GM23338 (cell line): ENCODE data around the gene PYGB.

ENCODE experiments used
- CREB1 ChIP-seq: fragments of 250-450 bp; sonication (Bioruptor Pico); IDR thresholded peaks from 2 replicates; pipeline ENCODE4 v1.5.0; 2020; ENCODE audit warnings: low read depth, mild to moderate bottlenecking, moderate library complexity
- CTCF ChIP-seq, 2 experiments: fragments of 200-600 bp in 1 of 2; sonication (generic) in 1 of 2; conservative IDR thresholded peaks; 2 replicates each; pipeline versions ENCODE4 v1.5.1 to v1.6.1; 2016 to 2017; ENCODE audit warnings: antibody characterized with exemption in 2 of 2, low read depth in 2 of 2, mild to moderate bottlenecking in 2 of 2, moderate library complexity in 1 of 2
- EZH2 ChIP-seq: fragments of 200-600 bp; sonication (generic); IDR thresholded peaks from one replicate; pipeline ENCODE4 v1.8.0; 2017; ENCODE audit warnings: antibody characterized with exemption, mild to moderate bottlenecking, low read depth; ENCODE audit not compliant: unreplicated experiment
- EZH2phosphoT487 ChIP-seq: fragments of 200-600 bp; sonication (generic); IDR thresholded peaks from one replicate; pipeline ENCODE4 v1.8.1; 2018; ENCODE audit warnings: antibody characterized with exemption; ENCODE audit not compliant: unreplicated experiment
- JUNB ChIP-seq: IDR thresholded peaks from one replicate; pipeline ENCODE4 v1.6.1; 2016; ENCODE audit warnings: antibody characterized with exemption; ENCODE audit not compliant: unreplicated experiment
- POLR2AphosphoS5 ChIP-seq: IDR thresholded peaks from 2 replicates; pipeline ENCODE4 v1.6.1; 2016; ENCODE audit warnings: antibody characterized with exemption, low read depth
- REST ChIP-seq: IDR thresholded peaks from one replicate; pipeline ENCODE4 v1.6.1; 2018; ENCODE audit warnings: antibody characterized with exemption; ENCODE audit not compliant: unreplicated experiment
- ZNF114 ChIP-seq: fragments of 250-450 bp; sonication (Bioruptor Pico); IDR thresholded peaks from 2 replicates; pipeline ENCODE4 v1.5.0; 2020; ENCODE audit warnings: mild to moderate bottlenecking, moderate library complexity
- TF ChIP-seq, protein P1 (sequence below): IDR thresholded peaks from 2 replicates; pipeline ENCODE4 v1.6.1; 2016; ENCODE audit warnings: antibody characterized with exemption
- TF ChIP-seq, protein P2 (sequence below): fragments of 250-450 bp; sonication (Bioruptor Pico); IDR thresholded peaks from 2 replicates; pipeline ENCODE4 v1.5.0; 2020; ENCODE audit warnings: mild to moderate bottlenecking, moderate library complexity

DNA sequence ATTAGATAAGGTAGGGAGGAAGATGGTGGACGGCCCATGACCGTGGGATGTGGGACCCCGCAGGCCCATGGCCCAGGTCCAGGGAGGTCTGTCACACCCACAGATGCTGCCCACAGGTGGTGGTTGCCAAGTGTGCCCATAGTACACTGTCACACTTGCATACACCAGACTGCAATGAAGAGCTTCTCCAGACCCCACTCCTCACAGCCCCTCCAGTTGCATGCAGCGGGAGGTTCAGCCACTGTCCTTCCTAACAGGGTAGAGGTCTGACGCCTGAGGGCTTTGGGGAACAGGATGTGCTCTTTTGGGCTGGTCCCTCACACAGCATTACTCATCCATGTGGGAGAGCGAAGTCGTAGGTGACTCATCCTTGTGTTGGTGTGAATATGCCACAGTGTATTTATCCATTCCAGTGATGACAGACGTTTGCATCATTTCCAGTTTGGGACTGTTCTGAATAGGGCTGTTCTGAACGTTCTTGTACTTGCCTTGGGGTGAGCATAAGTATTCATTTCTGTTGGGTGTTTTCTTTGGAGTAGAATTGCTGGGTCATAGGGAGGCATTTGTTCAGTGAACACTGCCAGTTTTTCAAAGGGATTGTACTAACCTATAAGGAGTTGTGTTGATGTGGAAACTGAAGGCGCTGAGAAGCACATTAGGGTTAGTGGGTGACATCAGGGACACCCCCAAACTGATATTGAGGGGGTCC lies 10.1 kb upstream of the PYGB start:
- TF ChIP-seq CTCF (conservative IDR thresholded peaks at IDR 0.05; ENCODE audit: low read depth in 2 of 2) (no peak), POLR2AphosphoS5 (no peak), REST (no peak), EZH2phosphoT487 (no peak), EZH2 (no peak), CREB1 (no peak), JUNB (no peak), ZNF114 (CRISPR knock-in tag) (no peak)
- TF ChIP-seq, protein P1, sequence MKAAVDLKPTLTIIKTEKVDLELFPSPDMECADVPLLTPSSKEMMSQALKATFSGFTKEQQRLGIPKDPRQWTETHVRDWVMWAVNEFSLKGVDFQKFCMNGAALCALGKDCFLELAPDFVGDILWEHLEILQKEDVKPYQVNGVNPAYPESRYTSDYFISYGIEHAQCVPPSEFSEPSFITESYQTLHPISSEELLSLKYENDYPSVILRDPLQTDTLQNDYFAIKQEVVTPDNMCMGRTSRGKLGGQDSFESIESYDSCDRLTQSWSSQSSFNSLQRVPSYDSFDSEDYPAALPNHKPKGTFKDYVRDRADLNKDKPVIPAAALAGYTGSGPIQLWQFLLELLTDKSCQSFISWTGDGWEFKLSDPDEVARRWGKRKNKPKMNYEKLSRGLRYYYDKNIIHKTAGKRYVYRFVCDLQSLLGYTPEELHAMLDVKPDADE = no peak
- TF ChIP-seq, protein P2, sequence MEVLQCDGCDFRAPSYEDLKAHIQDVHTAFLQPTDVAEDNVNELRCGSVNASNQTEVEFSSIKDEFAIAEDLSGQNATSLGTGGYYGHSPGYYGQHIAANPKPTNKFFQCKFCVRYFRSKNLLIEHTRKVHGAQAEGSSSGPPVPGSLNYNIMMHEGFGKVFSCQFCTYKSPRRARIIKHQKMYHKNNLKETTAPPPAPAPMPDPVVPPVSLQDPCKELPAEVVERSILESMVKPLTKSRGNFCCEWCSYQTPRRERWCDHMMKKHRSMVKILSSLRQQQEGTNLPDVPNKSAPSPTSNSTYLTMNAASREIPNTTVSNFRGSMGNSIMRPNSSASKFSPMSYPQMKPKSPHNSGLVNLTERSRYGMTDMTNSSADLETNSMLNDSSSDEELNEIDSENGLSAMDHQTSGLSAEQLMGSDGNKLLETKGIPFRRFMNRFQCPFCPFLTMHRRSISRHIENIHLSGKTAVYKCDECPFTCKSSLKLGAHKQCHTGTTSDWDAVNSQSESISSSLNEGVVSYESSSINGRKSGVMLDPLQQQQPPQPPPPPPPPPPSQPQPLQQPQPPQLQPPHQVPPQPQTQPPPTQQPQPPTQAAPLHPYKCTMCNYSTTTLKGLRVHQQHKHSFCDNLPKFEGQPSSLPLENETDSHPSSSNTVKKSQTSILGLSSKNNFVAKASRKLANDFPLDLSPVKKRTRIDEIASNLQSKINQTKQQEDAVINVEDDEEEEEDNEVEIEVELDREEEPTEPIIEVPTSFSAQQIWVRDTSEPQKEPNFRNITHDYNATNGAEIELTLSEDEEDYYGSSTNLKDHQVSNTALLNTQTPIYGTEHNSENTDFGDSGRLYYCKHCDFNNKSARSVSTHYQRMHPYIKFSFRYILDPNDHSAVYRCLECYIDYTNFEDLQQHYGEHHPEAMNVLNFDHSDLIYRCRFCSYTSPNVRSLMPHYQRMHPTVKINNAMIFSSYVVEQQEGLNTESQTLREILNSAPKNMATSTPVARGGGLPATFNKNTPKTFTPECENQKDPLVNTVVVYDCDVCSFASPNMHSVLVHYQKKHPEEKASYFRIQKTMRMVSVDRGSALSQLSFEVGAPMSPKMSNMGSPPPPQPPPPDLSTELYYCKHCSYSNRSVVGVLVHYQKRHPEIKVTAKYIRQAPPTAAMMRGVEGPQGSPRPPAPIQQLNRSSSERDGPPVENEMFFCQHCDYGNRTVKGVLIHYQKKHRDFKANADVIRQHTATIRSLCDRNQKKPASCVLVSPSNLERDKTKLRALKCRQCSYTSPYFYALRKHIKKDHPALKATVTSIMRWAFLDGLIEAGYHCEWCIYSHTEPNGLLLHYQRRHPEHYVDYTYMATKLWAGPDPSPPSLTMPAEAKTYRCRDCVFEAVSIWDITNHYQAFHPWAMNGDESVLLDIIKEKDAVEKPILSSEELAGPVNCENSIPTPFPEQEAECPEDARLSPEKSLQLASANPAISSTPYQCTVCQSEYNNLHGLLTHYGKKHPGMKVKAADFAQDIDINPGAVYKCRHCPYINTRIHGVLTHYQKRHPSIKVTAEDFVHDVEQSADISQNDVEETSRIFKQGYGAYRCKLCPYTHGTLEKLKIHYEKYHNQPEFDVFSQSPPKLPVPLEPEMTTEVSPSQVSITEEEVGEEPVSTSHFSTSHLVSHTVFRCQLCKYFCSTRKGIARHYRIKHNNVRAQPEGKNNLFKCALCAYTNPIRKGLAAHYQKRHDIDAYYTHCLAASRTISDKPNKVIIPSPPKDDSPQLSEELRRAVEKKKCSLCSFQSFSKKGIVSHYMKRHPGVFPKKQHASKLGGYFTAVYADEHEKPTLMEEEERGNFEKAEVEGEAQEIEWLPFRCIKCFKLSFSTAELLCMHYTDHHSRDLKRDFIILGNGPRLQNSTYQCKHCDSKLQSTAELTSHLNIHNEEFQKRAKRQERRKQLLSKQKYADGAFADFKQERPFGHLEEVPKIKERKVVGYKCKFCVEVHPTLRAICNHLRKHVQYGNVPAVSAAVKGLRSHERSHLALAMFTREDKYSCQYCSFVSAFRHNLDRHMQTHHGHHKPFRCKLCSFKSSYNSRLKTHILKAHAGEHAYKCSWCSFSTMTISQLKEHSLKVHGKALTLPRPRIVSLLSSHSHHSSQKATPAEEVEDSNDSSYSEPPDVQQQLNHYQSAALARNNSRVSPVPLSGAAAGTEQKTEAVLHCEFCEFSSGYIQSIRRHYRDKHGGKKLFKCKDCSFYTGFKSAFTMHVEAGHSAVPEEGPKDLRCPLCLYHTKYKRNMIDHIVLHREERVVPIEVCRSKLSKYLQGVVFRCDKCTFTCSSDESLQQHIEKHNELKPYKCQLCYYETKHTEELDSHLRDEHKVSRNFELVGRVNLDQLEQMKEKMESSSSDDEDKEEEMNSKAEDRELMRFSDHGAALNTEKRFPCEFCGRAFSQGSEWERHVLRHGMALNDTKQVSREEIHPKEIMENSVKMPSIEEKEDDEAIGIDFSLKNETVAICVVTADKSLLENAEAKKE = no peak
